ENCODE data around the gene NAT16.

The NAT16 gene

DNA sequence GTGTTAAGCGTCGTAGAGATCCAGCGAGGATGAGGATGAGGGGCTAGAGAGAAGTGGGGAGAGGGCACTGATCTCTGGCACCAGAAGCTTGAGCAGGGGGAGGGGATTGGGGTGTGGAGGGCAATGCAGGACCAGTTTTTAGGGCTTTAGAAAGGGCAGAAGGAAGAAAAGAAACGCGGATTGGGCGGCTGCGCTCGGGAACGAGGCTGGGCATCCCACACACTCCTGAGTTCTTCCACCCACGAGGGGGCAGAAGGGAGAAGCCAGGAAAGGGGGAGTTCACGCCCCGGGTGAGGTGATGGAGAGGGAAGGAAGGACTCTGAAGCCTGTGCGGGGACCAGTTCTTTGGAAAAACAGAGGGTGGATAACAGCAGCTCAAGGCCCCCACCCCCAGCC, 8.7 kb downstream of the NAT16 start:
- Mint-ChIP-seq H3K4me1 (peaks cover 37% of the 10 kb centered on the region), H3K27me3 (ENCODE audit: low read depth) (peaks cover 100% of the 10 kb centered on the region), H3K4me3 (peak overlapping the region; percentile 1 to 64 (median 19)), H3K9me3 (peaks cover 4% of the 10 kb centered on the region), H3K36me3 (ENCODE audit: low read depth) (no peaks in the 10 kb centered on the region), H3K27ac (no peak overlapping the region)
- no peak for TF ChIP-seq CTCF (IDR thresholded peaks at IDR 0.05; ENCODE audit: unreplicated experiment in 3 of 3)

DNA sequence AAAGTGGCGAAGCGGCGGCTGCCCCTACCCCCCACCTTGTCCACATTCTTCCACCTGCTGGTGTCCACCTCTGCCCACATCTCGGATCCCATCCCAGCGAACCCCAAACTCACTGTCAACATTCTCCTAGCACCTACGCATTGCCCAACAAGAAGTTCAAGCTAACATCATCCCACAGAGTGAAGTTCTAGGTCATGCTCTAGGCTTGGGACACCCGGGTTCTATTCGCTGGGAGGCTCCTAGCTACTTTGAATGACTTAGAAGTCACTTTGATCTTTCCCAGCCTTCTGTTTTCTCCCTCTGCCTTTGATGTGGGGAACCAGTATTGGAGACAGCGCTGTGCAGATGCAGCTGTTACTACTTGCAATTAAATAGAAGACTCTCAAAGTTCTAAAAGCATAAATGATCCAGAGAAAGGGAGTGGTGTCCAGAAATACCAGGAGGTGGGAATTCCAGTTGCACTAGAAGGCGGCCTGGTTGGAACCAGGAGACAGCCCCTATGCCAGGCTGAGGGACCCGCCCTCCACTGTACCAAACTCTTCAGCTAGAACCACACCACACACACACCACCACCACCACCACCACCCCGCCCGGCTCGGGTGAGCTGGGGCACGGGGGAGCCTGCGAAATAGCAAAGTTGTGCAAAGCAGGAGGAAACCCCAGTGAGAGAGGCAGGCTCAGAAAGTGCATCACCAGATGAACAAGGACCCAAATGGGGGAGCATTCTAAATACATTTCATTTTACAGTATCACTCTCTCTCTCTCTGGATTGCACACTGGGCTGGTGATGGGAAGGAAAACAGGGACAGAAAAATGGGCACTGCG, 9.3 kb downstream of the NAT16 start:
- Mint-ChIP-seq H3K9me3 (peaks cover 4% of the 10 kb centered on the region), H3K36me3 (ENCODE audit: low read depth) (no peaks in the 10 kb centered on the region), H3K27me3 (ENCODE audit: low read depth) (peaks cover 100% of the 10 kb centered on the region), H3K4me1 (peaks cover 42% of the 10 kb centered on the region), H3K4me3 (peak overlapping the region; percentile 1 to 64 (median 19)), H3K27ac (no peak overlapping the region)
- no peak for TF ChIP-seq CTCF (IDR thresholded peaks at IDR 0.05; ENCODE audit: unreplicated experiment in 3 of 3)

DNA sequence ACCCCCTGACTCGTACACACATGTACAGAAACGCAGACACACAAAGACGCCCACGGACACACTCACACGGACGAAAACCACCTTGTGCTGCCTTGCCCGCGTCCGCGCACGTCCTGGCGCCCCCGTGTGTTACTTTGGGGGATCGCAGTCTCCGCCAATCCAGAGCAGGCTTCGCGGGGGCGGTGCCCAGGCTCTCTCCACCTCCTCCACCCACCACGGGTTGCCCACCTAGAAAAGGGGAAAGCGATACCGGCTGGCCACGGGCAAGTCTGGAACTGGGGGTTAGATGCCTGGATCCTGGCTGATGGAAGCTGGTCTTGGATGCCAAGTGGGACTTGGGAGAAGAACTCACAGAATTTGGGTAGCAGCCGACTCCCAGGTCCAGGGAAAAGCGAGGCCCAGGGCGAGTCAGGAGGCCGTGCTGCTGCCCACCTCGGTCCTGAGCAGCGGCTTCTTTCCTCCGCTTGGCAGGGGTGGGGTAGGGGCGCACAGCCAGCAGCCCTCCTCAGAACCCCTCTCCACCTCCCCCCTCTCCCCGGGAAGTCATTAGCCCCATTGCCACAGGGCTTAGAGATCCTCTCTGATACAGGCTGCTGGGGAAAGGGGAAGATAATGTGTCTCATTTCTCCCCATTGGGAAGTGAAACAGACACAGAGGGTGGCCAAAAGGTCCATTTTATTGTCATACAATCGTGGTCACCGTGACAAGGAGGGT, 10.1 kb downstream of the NAT16 start:
- Mint-ChIP-seq H3K4me3 (peak overlapping the region in 2 of 3 experiments; percentile 19 to 73), H3K4me1 (peaks cover 47% of the 10 kb centered on the region), H3K27me3 (ENCODE audit: low read depth) (peaks cover 100% of the 10 kb centered on the region), H3K36me3 (ENCODE audit: low read depth) (no peaks in the 10 kb centered on the region), H3K27ac (no peak overlapping the region), H3K9me3 (no peaks in the 10 kb centered on the region)
- peak; percentile 81 to 87 (median 86) for TF ChIP-seq CTCF (IDR thresholded peaks at IDR 0.05; ENCODE audit: unreplicated experiment in 3 of 3)

DNA sequence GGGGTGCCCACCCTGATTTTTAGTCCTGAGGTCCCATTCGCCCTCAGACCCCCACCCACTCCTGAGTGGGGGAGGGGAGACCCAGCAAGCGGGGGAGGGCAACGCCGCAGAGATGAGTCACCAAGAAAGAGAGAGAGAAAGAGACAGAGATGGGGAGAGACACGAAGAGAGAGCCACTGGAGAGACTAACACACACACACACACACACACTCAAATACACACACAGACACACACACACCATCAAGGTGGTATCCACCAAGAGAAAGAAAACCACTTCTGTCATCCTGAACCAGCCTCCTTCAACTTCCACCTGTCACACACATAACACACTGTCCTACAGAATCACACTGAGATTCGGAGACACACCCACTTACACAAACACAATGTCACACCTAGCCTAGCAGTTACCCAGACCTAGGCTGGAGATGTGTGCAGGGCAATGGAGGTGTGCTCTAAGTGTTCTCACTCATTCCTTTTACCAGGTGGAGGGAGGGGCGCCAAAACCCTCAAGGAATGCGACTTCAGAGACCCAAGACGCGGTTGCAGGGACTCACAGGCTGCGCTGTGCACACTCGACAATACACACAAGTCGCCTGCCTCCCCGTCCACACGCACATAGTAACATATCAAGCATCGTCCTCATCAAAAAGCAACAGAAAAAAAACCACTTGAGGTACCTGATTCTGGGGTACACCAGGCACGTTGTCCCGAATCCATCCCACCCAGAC, 10.8 kb downstream of the NAT16 start:
- Mint-ChIP-seq H3K9me3 (no peaks in the 10 kb centered on the region), H3K4me1 (peaks cover 47% of the 10 kb centered on the region), H3K27ac (no peak overlapping the region), H3K27me3 (ENCODE audit: low read depth) (peaks cover 100% of the 10 kb centered on the region), H3K4me3 (peak overlapping the region in 2 of 3 experiments; percentile 19 to 73), H3K36me3 (ENCODE audit: low read depth) (no peaks in the 10 kb centered on the region)
- no peak for TF ChIP-seq CTCF (IDR thresholded peaks at IDR 0.05; ENCODE audit: unreplicated experiment in 3 of 3)

DNA sequence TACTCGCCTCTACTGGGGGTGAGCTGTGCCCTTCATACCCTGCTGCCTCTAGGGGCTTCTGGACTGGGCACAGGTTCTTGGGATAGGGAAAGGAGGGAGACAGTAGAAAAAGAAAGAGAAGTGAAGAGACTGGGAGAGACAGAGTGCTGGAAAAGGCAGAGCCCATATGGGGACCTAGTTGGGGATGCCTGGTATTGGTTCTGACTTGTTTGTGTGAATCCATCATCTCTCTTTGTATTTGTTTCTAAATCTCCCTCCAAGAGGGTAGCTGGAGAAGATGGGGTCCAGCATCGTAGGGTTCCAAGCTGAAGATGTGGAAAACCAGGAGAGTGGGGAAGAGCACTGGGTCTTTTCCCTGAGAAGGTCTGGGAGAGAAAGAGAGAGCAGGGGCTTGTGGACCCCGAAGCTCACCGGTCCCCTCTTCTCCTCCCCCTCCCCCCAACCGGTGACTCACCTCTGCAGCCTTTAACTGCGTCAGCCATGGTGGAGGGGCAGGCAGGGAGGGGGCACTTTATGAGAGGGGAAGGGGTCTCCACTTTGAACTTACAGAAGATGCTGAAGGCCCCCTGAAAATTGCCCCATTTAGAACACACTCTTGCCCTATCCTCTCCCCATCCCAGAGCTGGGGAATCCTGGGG, 11.6 kb downstream of the NAT16 start:
- no peak for TF ChIP-seq CTCF (IDR thresholded peaks at IDR 0.05; ENCODE audit: unreplicated experiment in 3 of 3)
- no peaks in the 10 kb centered on the region for H3K9me3 Mint-ChIP-seq
- no peak overlapping the region for H3K27ac Mint-ChIP-seq
- H3K36me3 Mint-ChIP-seq (ENCODE audit: low read depth): no peaks in the 10 kb centered on the region
- peaks cover 47% of the 10 kb centered on the region for H3K4me1 Mint-ChIP-seq
- peak overlapping the region in 2 of 3 experiments; percentile 10 to 39 for H3K4me3 Mint-ChIP-seq
- peaks cover 96% of the 10 kb centered on the region for H3K27me3 Mint-ChIP-seq (ENCODE audit: low read depth)

Data from nephron (organoid).